HG03342 (cell line): ENCODE results near the gene RCOR2.

ENCODE experiments used
- ATAC-seq: cut with Tn5 transposase; IDR thresholded peaks from one replicate; pipeline ENCODE4 v1.9.1; 2021; ENCODE audit warnings: mild to moderate bottlenecking, moderate library complexity; ENCODE audit not compliant: unreplicated experiment

The RCOR2 gene

DNA sequence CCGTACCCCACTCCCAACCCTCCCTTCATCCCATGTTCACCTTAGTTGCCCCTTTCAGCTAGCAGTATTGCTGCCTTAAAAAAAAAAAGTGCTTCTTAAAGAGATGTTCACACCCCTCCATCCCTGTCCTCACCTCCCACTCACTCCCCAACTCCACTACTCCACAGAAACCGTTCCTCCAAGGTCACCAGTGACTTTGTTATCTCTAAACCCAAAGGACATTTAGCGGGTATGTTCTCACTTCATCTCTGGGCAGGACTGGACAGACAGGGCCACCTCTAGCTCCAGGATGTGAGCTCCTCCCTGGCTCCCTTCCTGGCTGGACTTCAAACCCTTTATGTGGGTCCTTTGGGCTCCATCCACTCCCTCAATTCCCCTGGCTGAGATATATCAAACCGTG is 6.4 kb upstream of the RCOR2 start:
- ATAC-seq, result no peak

DNA sequence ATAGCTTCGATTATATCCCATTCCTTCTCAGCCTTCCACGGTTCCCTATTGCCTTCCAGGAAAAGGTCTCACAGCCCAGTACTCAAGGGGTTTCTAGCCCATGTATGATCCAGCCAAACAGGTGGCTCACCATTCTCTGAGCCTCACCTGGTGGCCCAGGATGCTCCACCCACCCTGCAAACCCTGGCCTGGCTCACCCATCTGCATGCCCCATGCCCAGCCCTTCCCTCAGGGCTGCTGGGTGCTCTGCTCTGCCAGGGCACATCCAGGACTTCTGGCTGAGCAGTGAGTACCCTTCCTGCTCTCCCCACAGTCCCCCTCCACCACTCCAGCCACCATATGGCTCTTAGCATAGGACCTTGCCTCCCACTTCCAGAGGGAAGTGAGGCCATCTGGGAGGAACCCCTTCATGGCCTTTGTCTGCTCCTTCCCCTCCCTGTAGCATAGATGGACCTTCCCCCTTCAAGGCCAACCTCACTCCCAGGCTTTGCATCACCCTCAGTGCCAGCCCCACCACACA is 5.8 kb upstream of the RCOR2 start:
- no peak for ATAC-seq

DNA sequence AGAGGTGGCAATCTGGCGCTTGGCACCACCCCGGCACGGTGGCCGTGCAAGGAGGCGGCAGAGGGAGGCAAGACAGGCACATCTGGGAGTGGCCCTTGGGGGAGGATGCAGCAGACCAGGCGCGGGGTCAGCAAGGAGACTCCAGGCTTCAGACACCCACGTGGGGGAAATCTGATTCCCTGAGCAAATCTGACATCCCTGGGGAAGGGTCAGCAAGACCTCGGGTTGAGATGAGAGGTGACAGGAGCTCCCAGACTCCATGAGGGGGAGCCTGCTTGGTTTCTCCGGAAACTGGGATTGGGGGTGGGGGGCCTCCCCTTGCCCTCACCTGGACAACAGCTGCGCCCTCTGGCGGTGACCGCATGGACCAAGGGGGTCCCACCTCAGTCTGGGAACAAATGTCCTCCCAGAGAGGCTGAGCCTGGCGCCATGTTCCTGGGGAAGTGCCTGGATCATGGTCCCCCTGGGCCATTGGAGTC is 4.0 kb upstream of the RCOR2 start:
- ATAC-seq, result no peak

DNA sequence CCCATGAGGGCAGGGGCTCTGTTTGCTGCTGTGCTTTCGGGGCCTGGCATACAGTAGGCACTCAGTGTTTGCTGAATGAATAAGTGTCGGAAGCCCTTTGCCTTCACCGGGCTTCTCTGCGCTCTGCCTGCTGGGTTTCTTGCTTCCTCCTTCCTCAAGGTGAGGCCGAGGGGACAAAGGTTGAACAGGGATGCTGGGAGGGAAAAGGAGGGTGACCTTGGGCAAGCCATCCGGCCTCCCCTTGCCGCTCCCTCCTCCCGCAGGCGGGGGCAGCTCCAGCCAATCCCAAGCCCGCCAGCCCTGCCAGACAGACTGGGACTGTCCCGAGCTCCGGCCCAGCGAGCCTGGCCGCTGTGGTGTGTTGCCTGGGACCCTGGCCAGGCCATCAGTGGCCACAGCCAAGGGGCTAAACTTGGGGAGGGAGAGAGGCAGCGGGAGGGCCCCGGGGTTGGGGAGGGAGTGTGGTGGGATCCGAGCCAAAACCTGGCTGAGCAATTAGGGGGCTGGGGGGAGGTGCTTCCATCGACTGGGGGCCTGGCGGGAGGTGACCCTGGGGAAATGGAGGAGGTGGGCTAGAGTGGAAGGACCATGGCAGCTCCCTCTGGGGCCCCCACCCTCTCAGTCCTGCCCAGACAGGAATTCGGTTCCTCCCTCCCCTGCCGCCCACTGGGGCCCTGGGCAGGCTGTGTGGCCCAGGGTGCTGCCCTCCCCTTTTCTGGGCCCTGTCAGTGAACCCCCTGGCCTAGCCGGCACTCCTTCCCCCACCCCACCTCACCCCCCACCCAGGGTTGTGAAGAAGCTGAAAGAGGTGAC is 3.4 kb upstream of the RCOR2 start:
- ATAC-seq, result no peak

DNA sequence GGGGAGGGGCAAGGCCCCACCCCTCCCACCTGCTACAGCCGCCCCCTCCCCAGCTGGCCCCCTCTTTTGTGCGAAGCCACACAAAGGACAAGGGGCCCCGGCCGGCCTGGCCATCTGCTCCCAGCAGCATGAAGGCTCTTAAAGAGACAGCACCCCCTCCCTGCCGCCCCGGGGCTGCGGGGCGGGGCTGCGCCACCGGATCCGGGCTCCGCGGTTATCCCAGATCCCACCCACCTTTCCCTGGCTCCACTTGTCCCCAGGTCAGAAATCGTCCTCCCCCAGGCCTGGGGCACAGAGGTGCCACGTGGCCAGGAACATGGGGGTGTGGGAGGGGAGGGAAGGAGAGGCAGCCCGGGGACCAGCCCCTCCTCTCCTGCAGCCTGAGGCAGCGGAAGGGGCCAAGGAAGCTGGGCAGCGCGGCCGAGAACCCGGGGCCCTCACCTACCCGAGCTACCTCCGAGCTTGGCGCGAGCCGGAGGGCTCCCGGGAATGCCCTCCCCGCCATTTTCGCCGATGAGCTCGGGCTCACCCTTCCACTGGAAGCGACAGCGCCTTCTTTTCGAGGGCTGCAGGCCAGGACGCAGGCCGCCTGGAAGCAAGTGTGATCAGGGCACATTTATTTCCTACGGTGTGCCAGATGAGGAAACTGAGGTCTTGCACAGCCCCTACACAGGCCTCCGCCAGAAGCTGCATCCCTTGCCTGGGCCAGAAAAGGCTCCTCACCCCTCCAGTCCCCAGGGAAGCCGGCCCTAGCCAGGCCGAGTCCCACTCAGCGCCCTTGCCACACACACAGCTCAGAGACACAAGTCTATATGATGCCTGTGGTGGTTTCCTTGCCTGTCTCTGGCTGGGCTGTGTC is 2.5 kb upstream of the RCOR2 start:
- ATAC-seq, result no peak

DNA sequence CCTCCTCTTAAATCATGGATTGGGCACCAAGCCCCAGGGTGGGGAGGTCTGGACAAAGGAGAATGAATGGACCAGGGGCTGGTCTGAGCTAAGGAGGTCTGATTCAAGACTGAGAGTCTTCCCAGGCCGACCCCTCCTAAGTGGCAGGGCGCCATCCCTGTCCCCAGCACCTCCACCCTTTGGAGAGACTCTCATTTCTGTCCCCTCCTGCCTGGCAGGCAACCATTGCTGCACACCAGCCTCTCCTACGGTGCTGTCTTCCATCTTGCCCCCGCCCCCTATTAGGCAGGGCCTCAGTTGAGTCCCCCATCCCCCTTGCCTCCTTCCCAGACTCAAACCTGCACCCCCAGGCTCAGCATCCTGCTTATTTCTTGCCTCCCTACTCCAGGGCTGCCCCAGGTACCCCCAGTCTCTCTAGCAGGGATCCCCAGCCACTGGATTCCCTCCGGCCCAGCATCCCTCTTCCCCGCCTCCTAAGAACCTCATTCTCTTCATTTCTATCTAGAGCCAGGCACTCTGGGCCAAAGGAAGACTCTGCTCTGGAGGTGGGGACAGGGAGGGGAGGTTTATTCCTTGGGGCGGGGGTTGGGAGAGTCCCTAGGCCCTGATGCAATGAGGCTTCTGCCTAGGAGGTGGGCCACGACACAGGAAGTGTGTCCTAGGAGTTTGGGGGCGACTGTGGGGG is 1.7 kb upstream of the RCOR2 start:
- ATAC-seq, result no peak

DNA sequence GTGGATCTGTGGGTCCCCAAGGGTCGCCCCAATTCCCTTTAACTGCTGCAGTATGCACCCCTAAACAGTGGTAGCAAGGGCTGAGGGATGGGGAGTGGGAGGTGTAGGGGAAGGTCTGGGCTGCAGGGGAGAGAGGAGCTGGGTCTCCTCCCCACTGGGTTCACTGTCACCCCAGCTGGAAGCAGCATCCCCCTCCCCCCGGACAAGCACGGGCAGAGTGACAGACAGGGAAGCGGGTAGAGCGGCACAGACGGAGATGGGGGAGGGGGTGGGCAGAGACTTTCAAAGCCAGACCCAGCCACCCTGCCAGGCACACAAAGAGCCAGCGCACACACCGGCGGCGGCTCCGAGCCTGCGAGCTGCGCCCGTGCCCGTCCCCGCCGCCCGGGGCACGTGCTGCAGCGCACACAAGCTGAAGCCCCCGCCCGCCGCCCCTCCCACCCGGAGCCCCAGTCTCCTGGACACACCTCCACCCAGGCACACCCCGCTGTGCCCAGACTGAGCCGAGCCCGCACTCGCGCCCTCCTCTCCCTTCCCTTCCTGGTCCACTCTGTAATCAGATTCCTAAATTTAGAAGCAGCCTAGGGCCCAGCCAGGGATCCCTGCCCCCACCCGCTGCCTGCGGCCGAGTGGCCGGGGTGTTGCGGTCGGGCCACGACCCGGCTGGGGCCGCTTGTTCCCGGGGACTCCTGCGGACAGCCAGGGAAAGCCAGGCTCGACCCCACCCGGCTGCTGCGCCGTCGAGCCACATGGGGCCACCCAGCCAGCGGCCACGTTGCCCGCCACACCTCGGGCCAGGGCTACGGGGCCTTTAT is 935 bp upstream of the RCOR2 start:
- no peak for ATAC-seq

DNA sequence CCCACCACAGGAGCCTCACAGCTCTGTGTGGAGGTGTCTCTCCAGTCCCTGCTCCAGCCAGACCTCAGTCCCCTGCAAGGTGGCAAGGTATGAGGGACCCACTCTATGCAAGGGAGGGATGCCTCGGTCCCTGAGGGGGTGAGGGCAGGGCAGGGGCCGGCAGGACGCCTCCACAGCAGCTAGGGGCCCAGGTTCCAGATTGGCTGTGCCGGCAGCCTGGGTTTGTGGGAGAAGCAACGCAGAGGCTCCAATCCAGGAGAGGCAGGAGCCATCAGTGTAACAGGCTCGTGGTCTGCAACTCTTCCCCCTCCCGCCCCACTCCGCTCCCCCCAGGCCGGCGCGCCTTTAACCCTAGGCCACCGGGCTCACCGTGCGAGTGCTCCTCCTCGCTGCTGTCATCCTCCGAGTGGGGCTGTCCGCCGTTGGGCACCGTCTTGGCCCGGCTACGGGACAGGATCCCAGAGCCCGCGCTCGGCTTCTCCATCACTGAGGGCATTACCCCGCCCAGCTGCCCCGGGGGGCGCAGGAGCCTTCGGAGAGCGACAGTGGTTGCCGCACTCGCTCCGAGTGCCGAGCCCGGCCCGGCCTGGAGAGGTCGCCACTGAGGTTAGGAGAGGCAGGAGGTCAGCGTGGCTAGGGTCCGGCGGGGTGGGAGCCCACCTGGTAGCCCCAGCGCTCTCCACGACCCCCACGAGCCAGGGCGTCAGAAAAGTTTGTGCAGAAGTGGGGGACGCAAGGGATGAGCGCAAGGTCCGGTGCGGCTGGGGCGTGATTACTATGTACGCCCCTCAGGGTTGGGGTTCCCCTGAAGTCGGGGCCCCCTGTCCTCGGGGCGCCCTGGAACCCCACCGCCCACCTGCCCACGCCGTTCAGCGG is 765 bp downstream of the RCOR2 start:
- ATAC-seq, result no peak

DNA sequence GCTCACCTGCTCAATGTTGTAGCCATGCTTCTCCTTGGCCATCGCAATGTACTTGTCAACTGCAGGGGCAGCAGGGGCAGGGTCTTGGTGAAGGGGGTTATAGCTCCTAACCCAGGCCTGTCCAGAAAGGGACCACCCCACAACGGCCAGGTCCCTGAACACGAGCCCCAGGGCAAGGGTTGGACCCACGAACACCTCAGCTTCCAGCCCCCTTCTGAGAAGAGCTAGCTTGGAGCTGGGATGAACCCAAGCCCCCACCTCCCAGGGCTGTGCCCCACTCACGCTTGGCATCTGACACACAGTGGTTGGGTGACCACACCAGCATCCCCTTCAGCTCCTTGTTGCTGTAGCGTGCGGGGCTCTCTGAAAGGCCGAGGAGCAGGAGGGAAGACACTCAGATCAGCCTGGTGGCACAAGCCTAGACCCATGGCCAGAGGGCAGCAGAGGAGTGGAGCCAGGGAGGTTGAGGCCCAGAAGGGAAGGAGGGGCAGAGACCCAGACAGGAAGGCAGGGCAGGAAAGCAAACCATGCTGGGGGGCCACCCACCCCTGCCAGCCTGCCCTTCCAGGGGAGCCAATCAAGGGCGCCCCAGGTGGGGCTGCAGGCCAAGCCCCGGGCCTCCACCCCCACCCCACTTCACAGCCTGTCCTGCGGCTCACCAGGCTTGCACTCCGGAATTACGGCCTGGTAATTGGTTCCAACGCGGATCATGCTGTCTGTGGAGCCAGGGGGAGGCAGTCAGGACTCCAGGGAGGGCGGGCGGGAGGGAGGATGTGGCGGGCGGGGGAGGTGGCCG is 1.9 kb downstream of the RCOR2 start:
- ATAC-seq, result no peak

DNA sequence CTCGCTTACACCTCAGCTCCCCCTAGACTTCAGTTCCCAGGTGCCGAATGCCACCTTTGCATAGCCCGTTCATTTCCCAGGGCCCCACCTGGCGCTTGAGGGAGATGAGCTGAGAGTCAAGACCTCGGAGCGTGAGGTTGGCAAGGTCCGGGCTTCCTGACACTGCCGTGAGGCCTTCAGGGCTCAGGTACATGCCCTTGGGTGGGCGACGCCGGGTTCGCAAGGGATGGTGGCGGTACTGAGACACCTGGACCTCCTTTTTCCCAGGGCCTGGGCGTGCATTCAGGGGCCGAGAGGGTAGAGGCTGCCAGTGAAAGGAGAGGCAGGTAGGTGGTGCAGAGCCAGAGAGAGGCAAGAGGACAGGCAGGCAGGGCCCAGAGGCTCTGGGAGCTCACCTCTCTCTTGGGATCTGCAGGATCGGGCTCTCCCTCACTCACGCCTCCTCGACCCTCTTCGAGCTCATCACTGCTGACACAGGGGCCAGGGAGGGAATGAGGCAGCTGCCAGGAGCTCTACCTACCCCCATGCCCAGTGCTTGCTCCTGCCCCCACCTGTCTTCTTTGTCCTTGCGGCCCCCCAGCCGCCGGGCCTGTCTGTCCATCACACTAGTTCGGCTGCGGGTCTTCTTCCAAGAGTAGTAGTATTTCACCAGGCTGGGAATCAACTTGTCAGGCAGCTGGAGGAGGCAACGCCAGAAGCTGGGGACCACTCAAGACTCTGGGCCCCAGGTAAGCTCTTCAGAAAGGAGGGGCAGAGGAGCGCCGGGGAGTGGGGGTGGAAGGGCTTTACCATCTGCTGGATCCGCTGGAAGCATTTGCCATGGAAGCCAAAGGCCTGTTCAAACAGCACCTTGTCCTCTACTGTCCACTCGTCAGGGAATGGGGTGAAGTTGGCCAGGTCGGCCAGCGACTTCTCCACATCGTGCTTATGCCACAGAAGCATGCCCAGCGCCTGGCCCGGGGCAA is 2.8 kb downstream of the RCOR2 start:
- no peak for ATAC-seq

DNA sequence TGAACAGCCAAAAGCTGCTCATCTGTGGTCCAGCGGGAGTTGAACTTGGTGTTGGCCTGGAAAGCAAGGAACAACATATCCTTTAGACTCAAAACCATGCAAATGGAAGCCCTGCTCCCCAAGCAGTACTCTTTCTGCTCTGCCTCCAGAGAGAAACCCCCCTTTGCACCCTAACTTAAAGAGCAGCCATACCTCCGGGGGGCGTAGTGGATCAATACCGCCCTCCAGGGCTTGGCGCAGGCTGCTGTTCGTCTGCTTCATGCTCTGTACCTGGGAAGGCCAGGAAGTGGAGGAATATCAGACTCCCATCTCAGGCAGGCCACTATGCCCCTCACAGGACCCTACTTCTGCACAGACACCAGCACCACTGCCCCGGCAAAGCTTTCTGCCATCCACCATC is 4.3 kb downstream of the RCOR2 start:
- ATAC-seq, result no peak

DNA sequence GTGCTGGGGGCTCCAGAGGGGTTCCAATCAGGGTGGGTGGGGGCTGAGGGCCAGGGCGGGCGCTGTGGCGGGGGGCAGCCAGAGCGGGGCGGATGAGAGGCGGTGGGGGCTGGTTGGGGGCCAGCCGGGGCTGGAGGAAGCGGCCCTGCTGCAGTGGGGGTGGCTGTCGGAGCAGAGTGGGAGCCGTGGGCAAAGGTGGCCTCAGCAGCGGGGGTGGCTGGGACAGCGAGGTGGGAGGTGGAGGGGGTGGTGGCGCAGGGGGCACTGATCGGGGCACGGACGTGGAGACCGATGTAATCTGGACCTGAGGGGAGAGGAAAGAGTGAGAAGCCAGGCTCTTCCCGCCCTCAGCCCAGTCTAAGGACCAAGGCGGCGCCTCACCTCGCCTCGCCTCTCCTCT is 5.1 kb downstream of the RCOR2 start:
- ATAC-seq, result no peak

DNA sequence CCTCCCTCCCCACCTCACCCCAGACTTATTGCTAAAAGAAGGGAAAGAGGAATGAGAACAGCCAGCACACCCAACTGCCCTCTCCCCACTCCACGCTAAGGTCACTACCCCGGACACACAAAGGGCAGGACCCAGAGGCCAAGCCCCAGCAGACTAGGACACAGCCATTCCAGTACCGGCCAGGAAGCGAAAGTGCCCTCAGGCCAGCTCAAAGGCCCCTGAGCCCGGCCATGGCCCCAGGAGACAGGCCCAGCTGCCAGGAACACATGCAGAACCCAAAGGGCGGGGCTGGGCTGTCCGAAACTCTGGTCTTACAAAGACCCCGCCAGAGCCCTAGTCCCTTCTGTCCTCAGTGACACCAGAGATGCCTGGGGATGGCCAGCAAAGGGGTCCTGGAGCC is 5.5 kb downstream of the RCOR2 start:
- ATAC-seq, result no peak

DNA sequence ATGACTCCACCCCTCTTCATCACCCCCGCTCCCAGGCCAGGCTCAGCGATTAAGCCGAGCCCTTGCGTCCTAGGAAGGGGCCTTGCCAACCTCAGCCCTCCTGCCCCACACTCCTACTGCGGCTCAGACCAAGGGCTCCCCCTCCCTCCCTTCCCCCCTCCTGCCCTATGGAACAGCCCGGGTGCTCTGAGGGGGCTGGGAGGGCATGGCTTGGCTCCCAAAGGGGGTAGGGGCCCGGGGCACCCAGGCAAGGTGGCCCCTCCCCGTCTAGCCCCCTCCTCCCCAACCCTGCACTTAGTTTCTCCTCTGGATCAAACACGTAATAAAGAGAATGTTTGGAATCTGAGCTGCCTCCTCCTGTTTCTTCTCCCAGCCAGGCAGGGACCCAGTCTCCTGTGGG is 6.3 kb downstream of the RCOR2 start:
- ATAC-seq, result no peak

DNA sequence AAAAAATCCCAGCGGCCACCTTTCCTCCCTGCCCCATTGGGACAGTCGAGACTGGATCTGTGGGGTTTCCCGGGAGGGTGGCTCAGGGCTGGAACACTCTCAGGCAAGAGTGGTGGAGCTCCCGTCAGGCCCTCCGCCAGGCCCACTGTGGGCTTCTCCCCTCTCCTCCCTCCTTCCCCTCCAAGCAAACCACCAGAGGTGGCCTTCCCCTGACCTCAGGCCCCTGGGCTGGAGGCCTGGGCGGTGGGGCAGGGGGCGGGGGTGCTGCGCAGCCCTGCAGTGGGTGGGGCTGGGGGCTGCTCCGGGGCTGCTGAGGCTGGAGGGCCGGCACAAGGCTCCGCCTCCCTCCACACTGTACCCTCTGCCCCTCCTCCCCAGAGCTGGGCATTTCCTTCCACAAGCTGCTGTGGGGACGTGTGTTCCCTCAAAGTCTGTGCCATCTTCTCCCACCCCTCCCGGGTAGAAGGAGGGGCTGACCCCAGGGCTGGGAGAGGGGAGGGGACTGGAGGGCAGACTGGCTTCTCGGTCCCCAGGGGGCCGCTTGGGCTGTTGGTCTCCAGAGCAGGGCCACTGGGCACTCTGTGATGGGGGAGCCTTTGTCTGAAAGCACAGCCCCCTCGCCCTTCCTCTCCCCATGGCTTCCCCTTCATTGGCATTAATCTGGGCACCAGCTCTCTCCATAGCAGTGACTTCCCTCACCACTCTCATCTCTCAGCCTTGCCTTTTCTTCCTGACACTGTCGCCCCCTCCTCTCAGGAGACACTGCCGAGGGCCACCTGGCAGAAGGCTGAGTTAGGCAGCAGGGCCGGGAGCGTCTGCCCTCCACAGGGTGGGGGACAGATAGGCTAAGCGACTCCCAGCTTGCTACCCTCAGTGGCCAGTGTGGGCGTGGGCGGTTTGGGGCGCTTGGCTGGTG is 7.1 kb downstream of the RCOR2 start:
- ATAC-seq, result no peak

DNA sequence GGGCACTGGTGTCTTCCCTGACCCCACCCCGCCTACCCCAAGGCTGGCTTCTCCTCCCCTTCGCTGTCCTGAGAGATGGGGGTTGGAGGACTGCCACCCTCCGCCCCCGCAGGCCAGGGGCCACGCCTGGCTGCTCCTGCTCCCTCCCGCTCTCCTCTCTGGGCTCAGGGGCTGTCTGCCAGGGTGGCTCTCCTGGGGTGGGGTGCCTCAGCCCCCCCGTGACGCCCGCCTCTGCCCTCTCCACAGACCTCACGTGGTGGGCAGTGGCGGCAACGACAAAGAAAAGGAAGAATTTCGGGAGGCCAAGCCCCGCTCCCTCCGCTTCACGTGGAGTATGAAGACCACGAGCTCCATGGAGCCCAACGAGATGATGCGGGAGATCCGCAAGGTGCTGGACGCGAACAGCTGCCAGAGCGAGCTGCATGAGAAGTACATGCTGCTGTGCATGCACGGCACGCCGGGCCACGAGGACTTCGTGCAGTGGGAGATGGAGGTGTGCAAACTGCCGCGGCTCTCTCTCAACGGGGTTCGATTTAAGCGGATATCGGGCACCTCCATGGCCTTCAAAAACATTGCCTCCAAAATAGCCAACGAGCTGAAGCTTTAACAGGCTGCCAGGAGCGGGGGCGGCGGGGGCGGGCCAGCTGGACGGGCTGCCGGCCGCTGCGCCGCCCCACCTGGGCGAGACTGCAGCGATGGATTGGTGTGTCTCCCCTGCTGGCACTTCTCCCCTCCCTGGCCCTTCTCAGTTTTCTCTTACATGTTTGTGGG is 8.1 kb downstream of the RCOR2 start:
- no peak for ATAC-seq
